Measurements from ENCODE around the gene EID2B.

- TF ChIP-seq CTCF (IDR thresholded peaks at IDR 0.05; ENCODE audit: insufficient read depth, low read length): no peak
- TF ChIP-seq REST (IDR thresholded peaks at IDR 0.05; ENCODE audit: insufficient replicate concordance, low read depth): no peak
- no peak for TF ChIP-seq SPI1 (IDR thresholded peaks at IDR 0.05; ENCODE audit: borderline replicate concordance, low read depth)
- TF ChIP-seq POLR2AphosphoS5 (IDR thresholded peaks at IDR 0.05; ENCODE audit: low read depth): no peak
- TF ChIP-seq GABPA (IDR thresholded peaks at IDR 0.05; ENCODE audit: low read depth): no peak
Observed at GRCh38 chr19:39542206-39542605, 9.6 kb upstream of the EID2B start.

Data from HL-60 (cell line).